Bronchial epithelial cell (primary cell): ENCODE results near the gene ETAA1. TPM values are rescaled to one million over a fixed set of nuclear protein-coding genes. Genes with fewer than 3 reads are reported as not detected.

Experiments
- DNase-seq: peaks from one replicate; pipeline ENCODE4 v3.0.0-alpha.2; 2010; ENCODE audit warnings: low read depth
- FAIRE-seq: peaks from 2 replicates; lab custom pipeline; 2011; peaks lifted over from hg19 to GRCh38; lab: Jason Lieb, UNC
- H3K27me3 ChIP-seq: 2 replicates; pipeline ENCODE4 v1.5.1; 2011; ENCODE audit warnings: low read length; ENCODE audit not compliant: control insufficient read depth, insufficient read depth
- H3K36me3 ChIP-seq: 2 replicates; pipeline ENCODE4 v1.5.1; 2011; ENCODE audit warnings: low read length; ENCODE audit not compliant: control insufficient read depth, insufficient read depth
- H3K4me3 ChIP-seq: 2 replicates; pipeline ENCODE4 v1.5.1; 2011; ENCODE audit warnings: mild to moderate bottlenecking, low read depth, low read length, control low read depth
- total RNA-seq: library from RNA; depleted of rRNA; stranded (reverse); fragments of >200 nt; gene quantifications from 2 replicates; pipeline ENCODE4 v1.2.1, GENCODE V29; 2014
- TF ChIP-seq, protein P1 (sequence below): IDR thresholded peaks from 2 replicates; pipeline ENCODE4 v1.5.1; 2011; ENCODE audit warnings: mild to moderate bottlenecking, moderate library complexity, low read length, control low read depth, inconsistent platforms; ENCODE audit not compliant: insufficient read depth, severe bottlenecking

The ETAA1 gene
- total RNA-seq, 1 donor from 2014 or later = 16.8 TPM

- Histone ChIP-seq H3K27me3 (no peaks in the 10 kb centered on the region), H3K4me3 (no peak overlapping the region), H3K36me3 (no peaks in the 10 kb centered on the region)
- TF ChIP-seq, protein P1, sequence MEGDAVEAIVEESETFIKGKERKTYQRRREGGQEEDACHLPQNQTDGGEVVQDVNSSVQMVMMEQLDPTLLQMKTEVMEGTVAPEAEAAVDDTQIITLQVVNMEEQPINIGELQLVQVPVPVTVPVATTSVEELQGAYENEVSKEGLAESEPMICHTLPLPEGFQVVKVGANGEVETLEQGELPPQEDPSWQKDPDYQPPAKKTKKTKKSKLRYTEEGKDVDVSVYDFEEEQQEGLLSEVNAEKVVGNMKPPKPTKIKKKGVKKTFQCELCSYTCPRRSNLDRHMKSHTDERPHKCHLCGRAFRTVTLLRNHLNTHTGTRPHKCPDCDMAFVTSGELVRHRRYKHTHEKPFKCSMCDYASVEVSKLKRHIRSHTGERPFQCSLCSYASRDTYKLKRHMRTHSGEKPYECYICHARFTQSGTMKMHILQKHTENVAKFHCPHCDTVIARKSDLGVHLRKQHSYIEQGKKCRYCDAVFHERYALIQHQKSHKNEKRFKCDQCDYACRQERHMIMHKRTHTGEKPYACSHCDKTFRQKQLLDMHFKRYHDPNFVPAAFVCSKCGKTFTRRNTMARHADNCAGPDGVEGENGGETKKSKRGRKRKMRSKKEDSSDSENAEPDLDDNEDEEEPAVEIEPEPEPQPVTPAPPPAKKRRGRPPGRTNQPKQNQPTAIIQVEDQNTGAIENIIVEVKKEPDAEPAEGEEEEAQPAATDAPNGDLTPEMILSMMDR = no peak
- FAIRE-seq = no peak
- no peak for DNase-seq
Measured at GRCh38 chr2:67379048-67379447, 18.1 kb upstream of the ETAA1 start.

DNA sequence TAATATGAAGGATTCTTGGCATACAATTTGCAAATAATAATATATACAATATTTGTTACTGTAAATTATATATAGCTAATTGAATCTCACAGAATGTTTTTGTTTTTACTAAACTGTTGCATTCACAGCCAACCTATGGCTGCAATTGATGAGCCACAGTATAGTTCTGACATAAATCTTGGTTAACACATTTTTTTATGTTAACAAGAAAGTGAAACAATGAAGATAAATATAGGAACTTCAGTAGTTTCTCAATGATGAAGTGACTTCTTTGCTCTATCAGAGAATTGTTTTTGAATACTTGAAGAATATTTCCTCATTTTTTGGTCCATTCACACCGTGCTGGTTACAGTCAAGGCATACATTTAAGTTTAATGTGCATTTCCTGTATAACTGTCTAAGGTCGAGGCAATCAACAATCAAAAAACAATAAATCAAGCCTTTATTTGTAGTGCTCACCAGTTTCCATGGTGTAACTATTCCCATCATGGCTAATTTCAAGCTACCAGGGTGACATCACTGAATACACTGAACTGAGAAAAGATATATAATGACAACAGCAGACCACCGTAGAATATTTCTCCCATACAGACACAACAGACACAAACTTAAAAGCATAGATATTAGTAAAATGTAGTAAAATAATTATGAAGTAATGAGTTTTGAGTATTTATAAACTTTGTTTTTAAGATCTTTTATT lies 12.9 kb upstream of the ETAA1 start:
- FAIRE-seq = no peak
- no peak for DNase-seq
- H3K4me3 ChIP-seq = no peak overlapping the region
- H3K27me3 ChIP-seq = no peaks in the 10 kb centered on the region
- H3K36me3 ChIP-seq = no peaks in the 10 kb centered on the region
- TF ChIP-seq, protein P1 = no peak

DNA sequence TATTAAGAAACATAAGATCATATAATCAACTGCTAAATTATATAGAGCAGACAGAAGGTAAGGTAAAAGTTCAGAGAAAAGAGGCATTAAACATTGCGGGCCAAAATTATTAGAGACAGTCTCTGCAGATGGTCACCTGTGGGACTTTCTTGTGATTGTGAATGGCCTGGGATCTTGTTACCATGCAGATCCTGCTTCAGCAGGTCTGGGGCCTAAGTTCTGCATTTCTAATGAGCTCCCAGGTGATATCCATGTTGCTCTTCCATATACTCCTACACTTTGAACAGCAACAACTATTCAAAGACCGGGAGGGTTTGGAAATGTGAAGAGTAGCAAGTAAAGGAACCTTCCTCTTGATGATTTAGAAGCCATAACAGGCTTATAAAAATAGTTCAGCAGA lies 8.5 kb upstream of the ETAA1 start:
- FAIRE-seq (no peak), DNase-seq (no peak)
- TF ChIP-seq, protein P1 = no peak
- Histone ChIP-seq H3K36me3 (no peaks in the 10 kb centered on the region), H3K4me3 (no peak overlapping the region), H3K27me3 (no peaks in the 10 kb centered on the region)

- no peaks in the 10 kb centered on the region for H3K27me3 ChIP-seq
- no peaks in the 10 kb centered on the region for H3K36me3 ChIP-seq
- TF ChIP-seq, protein P1 = no peak
- no peak for FAIRE-seq
- no peak overlapping the region for H3K4me3 ChIP-seq
- DNase-seq = no peak
Measured at GRCh38 chr2:67389286-67389685, 7.8 kb upstream of the ETAA1 start.

DNA sequence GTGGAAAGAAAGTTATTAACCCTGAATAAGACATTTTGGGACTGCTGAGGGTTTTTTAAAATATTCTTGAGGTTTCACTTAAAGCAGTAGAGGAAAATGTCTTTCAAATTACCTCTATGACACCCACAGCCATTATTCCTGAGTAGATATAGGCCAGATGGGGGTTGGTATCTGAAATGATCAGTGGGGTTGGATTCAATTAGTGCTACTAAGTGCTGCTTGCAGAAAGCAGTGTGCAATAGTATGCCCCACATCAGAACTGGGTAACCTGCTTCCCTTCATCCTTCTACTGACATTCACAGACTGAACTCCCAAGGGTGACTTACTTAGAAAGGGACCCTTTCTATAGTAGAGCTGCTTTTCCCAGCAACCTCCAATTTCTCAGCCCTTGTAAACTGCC lies 7.3 kb upstream of the ETAA1 start:
- TF ChIP-seq, protein P1 = no peak
- H3K36me3 ChIP-seq = no peaks in the 10 kb centered on the region
- H3K27me3 ChIP-seq = no peaks in the 10 kb centered on the region
- no peak for FAIRE-seq
- DNase-seq = no peak
- H3K4me3 ChIP-seq = no peak overlapping the region

DNA sequence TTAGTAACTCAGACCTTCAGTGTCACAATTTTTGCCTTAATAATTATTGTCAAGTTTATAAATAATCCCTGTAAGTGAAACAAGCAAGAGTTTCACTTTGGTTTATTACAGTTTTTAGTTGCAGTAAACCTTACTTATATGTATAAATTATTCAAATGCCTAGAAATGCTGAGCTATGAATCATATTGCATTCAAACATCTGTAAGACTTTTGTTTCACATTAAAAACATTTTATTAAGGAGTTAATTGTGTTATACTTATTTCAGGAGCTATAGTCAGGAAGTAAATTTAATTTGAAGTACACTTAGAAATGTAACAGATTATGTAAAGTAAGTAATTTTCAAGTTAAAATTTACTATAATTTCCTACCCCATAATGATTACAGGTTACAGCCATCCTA lies 3.9 kb upstream of the ETAA1 start:
- TF ChIP-seq, protein P1 = no peak
- H3K27me3 ChIP-seq = no peaks in the 10 kb centered on the region
- FAIRE-seq = no peak
- no peak overlapping the region for H3K4me3 ChIP-seq
- no peaks in the 10 kb centered on the region for H3K36me3 ChIP-seq
- DNase-seq = peak; percentile 8
